Astrocyte (in vitro differentiated cells and primary cell): ENCODE results near the gene STRA6. TPM values are rescaled to one million over a fixed set of nuclear protein-coding genes. Genes with fewer than 3 reads are reported as not detected.

Source experiments
- DNase-seq: peaks from one replicate; pipeline ENCODE4 v3.0.0-alpha.2; 2010; ENCODE audit warnings: low read depth
- FAIRE-seq: peaks from 2 replicates; lab custom pipeline; 2011; peaks lifted over from hg19 to GRCh38; lab: Jason Lieb, UNC
- H2AFZ ChIP-seq: 2 replicates; pipeline ENCODE4 v1.6.0; 2012; ENCODE audit warnings: low read depth, low read length, inconsistent platforms
- H3K27ac ChIP-seq: 2 replicates; pipeline ENCODE4 v1.5.1; 2011; ENCODE audit warnings: low read depth, low read length, inconsistent platforms
- H3K27me3 ChIP-seq: 2 replicates; pipeline ENCODE4 v1.6.0; 2011; ENCODE audit warnings: low read length, inconsistent platforms; ENCODE audit not compliant: insufficient read depth
- H3K36me3 ChIP-seq: 2 replicates; pipeline ENCODE4 v1.5.1; 2011; ENCODE audit warnings: low read length, inconsistent platforms; ENCODE audit not compliant: insufficient read depth
- H3K4me1 ChIP-seq: 2 replicates; pipeline ENCODE4 v1.5.1; 2011; ENCODE audit warnings: low read length, inconsistent platforms; ENCODE audit not compliant: insufficient read depth
- H3K4me2 ChIP-seq: 2 replicates; pipeline ENCODE4 v1.6.0; 2012; ENCODE audit warnings: low read length, inconsistent platforms
- H3K4me3 ChIP-seq: 2 replicates; pipeline ENCODE4 v1.5.1; 2011; ENCODE audit warnings: low read depth, mild to moderate bottlenecking, low read length, inconsistent platforms; ENCODE audit not compliant: insufficient read depth
- H3K79me2 ChIP-seq: 2 replicates; pipeline ENCODE4 v1.6.0; 2012; ENCODE audit warnings: mild to moderate bottlenecking, low read length, inconsistent platforms; ENCODE audit not compliant: insufficient read depth
- H3K9ac ChIP-seq: 2 replicates; pipeline ENCODE4 v1.6.0; 2012; ENCODE audit warnings: mild to moderate bottlenecking, low read length, inconsistent platforms
- H3K9me3 ChIP-seq: 2 replicates; pipeline ENCODE4 v1.5.1; 2012; ENCODE audit warnings: low read depth, mild to moderate bottlenecking, low read length, inconsistent platforms; ENCODE audit not compliant: insufficient read depth
- H4K20me1 ChIP-seq: 2 replicates; pipeline ENCODE4 v1.6.0; 2012; ENCODE audit warnings: low read length, inconsistent platforms; ENCODE audit not compliant: insufficient read depth
- H3K27ac Mint-ChIP-seq: one replicate; pipeline ENCODE4 v1.8.0; 2021; ENCODE audit warnings: mild to moderate bottlenecking, mixed read lengths; ENCODE audit not compliant: unreplicated experiment
- H3K27me3 Mint-ChIP-seq: one replicate; pipeline ENCODE4 v1.8.0; 2021; ENCODE audit warnings: low read depth, mixed read lengths; ENCODE audit not compliant: unreplicated experiment
- H3K36me3 Mint-ChIP-seq: one replicate; pipeline ENCODE4 v1.8.0; 2021; ENCODE audit warnings: low read depth, mixed read lengths; ENCODE audit not compliant: unreplicated experiment
- H3K4me1 Mint-ChIP-seq: one replicate; pipeline ENCODE4 v1.8.0; 2021; ENCODE audit warnings: low read depth, mixed read lengths; ENCODE audit not compliant: unreplicated experiment
- H3K4me3 Mint-ChIP-seq: one replicate; pipeline ENCODE4 v1.8.0; 2021; ENCODE audit warnings: mild to moderate bottlenecking, moderate library complexity, mixed read lengths; ENCODE audit not compliant: unreplicated experiment
- H3K9me3 Mint-ChIP-seq: one replicate; pipeline ENCODE4 v1.8.0; 2021; ENCODE audit warnings: mild to moderate bottlenecking, mixed read lengths; ENCODE audit not compliant: unreplicated experiment
- CTCF ChIP-seq: IDR thresholded peaks from 2 replicates; pipeline ENCODE4 v1.5.1; 2011; ENCODE audit warnings: low read depth, mild to moderate bottlenecking, inconsistent platforms, low read length, moderate library complexity; ENCODE audit not compliant: insufficient read depth
- EZH2 ChIP-seq: IDR thresholded peaks from 2 replicates; pipeline ENCODE4 v1.6.1; 2012; ENCODE audit warnings: mild to moderate bottlenecking, low read length, inconsistent platforms; ENCODE audit not compliant: insufficient read depth
- total RNA-seq: library from RNA; stranded (reverse); gene quantifications from 2 replicates; pipeline ENCODE4 v1.2.1, GENCODE V29; 2021

Gene STRA6
- total RNA-seq, 1 donor from 2014 or later: 7.2 TPM

- peaks cover 38% of the 10 kb centered on the region for H3K27me3 Mint-ChIP-seq
- no peak overlapping the region for H3K9ac ChIP-seq
- H3K4me3 Mint-ChIP-seq: no peak overlapping the region
- DNase-seq (no peak), FAIRE-seq (no peak)
- TF ChIP-seq EZH2 (no peak), CTCF (no peak)
- H3K36me3 Mint-ChIP-seq: no peaks in the 10 kb centered on the region
- H3K27me3 ChIP-seq: no peaks in the 10 kb centered on the region
- peaks cover 3% of the 10 kb centered on the region for H3K9me3 Mint-ChIP-seq
- peaks cover 8% of the 10 kb centered on the region for H3K4me1 Mint-ChIP-seq
- no peak overlapping the region for H3K4me3 ChIP-seq
- H3K27ac ChIP-seq: no peak overlapping the region
- H4K20me1 ChIP-seq: no peaks in the 10 kb centered on the region
- H3K27ac Mint-ChIP-seq: peak overlapping the region; percentile 41
- H3K36me3 ChIP-seq: no peaks in the 10 kb centered on the region
- no peak overlapping the region for H3K4me2 ChIP-seq
- no peak overlapping the region for H2AFZ ChIP-seq
- H3K4me1 ChIP-seq: peaks cover 17% of the 10 kb centered on the region
- H3K9me3 ChIP-seq: no peaks in the 10 kb centered on the region
- H3K79me2 ChIP-seq: no peaks in the 10 kb centered on the region
These were observed 32.3 kb downstream of the STRA6 start for GRCh38 chr15:74170071-74170844.

- TF ChIP-seq CTCF: no peak
- no peak for TF ChIP-seq EZH2
- H3K9ac ChIP-seq: no peak overlapping the region
- peaks cover 46% of the 10 kb centered on the region for H3K27me3 Mint-ChIP-seq
- peaks cover 8% of the 10 kb centered on the region for H3K4me1 Mint-ChIP-seq
- no peaks in the 10 kb centered on the region for H3K9me3 ChIP-seq
- H3K36me3 ChIP-seq: no peaks in the 10 kb centered on the region
- no peak overlapping the region for H3K27ac ChIP-seq
- no peaks in the 10 kb centered on the region for H3K36me3 Mint-ChIP-seq
- H2AFZ ChIP-seq: no peak overlapping the region
- no peak overlapping the region for H3K27ac Mint-ChIP-seq
- H3K4me3 ChIP-seq: no peak overlapping the region
- no peaks in the 10 kb centered on the region for H4K20me1 ChIP-seq
- H3K9me3 Mint-ChIP-seq: peaks cover 5% of the 10 kb centered on the region
- H3K4me2 ChIP-seq: no peak overlapping the region
- H3K4me1 ChIP-seq: peaks cover 12% of the 10 kb centered on the region
- DNase-seq: no peak
- no peak overlapping the region for H3K4me3 Mint-ChIP-seq
- H3K27me3 ChIP-seq: no peaks in the 10 kb centered on the region
- no peaks in the 10 kb centered on the region for H3K79me2 ChIP-seq
- FAIRE-seq: no peak
These were observed 33.9 kb downstream of the STRA6 start for GRCh38 chr15:74168711-74169126.

- no peaks in the 10 kb centered on the region for H3K27me3 ChIP-seq
- no peaks in the 10 kb centered on the region for H3K36me3 ChIP-seq
- FAIRE-seq (no peak), DNase-seq (no peak)
- peaks cover 2% of the 10 kb centered on the region for H3K4me1 Mint-ChIP-seq
- no peak overlapping the region for H3K9ac ChIP-seq
- H3K4me1 ChIP-seq: peaks cover 4% of the 10 kb centered on the region
- H3K27ac Mint-ChIP-seq: no peak overlapping the region
- no peaks in the 10 kb centered on the region for H3K36me3 Mint-ChIP-seq
- H3K9me3 ChIP-seq: no peaks in the 10 kb centered on the region
- no peaks in the 10 kb centered on the region for H3K79me2 ChIP-seq
- peaks cover 5% of the 10 kb centered on the region for H3K9me3 Mint-ChIP-seq
- no peaks in the 10 kb centered on the region for H4K20me1 ChIP-seq
- TF ChIP-seq EZH2 (no peak), CTCF (no peak)
- H2AFZ ChIP-seq: no peak overlapping the region
- peaks cover 46% of the 10 kb centered on the region for H3K27me3 Mint-ChIP-seq
- H3K27ac ChIP-seq: no peak overlapping the region
- no peak overlapping the region for H3K4me3 Mint-ChIP-seq
- no peak overlapping the region for H3K4me3 ChIP-seq
- no peak overlapping the region for H3K4me2 ChIP-seq
These were observed 34.7 kb downstream of the STRA6 start for GRCh38 chr15:74167891-74168331.
